GM19351 (cell line): ENCODE data around the gene IRF2BPL.
A peak's percentile ranks its signal among the peaks of the same experiment; 100 is the strongest.

Experiments
- ATAC-seq: cut with Tn5 transposase; IDR thresholded peaks from one replicate; pipeline ENCODE4 v1.9.1; 2021; ENCODE audit warnings: mild to moderate bottlenecking, moderate library complexity; ENCODE audit not compliant: unreplicated experiment

Gene IRF2BPL

DNA sequence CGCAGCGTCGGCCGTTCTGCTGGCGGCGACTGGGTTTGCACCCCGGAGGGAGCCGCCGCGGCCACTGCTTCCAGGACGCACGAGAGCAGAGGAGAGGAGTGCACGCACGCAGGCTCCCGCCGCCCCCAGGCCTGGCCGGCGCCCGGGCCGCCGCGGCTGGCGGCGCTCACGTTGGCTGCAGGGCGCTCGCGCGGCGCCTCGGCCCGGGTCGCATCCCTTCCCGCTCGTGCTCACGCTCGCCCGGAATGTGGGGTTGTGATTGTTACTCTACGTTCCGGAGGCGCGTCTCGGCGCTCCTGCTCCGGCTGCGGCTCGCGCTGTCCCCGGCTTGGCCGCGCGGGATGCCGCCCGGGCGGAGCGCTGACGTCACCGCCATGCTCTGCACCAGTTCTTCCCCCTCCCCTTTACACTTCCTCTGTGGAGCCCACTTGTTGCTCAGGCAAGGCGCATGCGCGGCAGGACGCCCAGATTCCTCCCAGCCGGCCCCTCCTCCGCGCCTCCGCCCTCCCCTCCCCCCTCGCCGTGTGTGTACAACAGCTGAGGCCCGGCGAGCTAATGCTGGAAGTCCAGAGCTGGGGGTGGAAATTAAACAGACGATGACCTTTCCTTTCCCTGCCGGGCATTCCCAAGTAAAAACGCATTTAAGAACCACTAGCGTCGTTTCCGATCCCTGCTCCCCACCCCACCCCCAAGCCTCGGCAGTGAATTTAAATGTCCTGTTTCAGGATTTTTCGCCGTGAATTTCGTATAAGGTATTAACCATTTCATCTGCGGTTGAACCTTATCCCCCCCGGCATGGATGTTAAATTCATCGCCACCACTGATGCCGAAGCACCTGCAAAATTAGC, at the start of gene IRF2BPL:
Gene IRF2BPL (minus strand): TSS at position 325 of the 848 bp plus-strand sequence. CDS start 916 bp downstream, outside the sequence.
- peak; percentile 74 for ATAC-seq

DNA sequence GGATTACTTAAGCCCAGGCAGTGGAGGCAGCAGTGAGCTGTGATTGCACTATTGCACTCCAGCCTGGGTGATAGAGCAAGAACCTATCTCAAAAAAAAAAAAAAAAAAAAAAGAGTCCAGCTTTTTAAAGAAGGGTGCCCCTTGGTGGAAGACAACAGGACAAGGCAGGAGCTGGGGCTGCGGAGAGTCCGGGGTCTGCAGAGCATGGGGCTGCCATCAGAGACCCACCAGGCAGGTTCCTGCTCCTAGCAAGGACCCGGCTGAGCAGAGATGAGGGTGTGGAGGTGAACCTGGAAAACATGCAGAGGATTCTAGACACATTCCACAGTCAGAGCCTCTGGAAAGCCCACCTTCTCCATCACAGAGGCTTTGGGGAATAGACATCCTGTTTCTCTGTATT, 48.5 kb upstream of the IRF2BPL start:
- no peak for ATAC-seq

DNA sequence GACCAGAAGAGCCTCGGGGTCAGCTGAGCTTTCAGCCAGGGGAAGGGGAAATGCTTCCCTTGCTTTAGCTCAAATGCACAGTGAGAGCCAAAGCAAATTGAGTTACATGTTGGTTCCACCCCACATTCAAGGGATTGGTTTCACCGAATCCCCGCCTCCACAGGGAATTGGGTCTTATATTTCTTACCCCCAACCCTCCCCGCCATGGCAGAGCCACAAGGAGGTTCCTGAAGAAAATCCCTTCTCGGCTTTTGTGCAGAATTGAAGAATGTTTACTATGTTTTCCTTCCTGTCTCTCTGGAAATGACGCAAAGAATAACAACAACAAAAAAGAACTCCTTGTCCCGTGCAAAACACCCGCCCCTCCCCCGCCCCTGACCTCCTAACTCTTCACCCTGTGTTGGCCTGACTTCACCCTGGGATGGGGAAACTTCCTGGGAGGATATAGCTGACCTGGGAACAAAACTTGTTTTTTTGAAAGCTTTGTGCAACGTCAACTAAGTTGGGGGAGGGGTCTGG, 47.7 kb upstream of the IRF2BPL start:
- no peak for ATAC-seq

DNA sequence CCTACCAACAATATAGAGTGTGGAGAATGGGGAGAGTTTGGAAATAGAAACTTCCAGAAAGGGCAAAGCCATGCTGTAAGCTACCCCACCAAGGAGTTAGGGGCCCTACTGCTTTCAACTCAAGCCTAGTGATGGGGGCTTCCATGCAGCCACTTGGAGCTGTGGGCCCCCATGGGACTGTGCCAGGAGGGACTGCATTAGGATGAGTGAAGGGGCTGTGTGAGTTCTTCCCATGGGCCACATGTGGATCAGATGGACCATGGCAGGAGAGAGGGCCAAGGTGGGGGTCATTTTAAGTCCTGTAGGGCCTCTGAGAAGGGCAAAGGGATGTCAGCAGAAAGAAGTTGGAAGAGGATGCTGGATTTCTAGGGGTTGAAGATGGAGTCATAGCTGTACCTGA, 46.5 kb upstream of the IRF2BPL start:
- ATAC-seq: no peak

DNA sequence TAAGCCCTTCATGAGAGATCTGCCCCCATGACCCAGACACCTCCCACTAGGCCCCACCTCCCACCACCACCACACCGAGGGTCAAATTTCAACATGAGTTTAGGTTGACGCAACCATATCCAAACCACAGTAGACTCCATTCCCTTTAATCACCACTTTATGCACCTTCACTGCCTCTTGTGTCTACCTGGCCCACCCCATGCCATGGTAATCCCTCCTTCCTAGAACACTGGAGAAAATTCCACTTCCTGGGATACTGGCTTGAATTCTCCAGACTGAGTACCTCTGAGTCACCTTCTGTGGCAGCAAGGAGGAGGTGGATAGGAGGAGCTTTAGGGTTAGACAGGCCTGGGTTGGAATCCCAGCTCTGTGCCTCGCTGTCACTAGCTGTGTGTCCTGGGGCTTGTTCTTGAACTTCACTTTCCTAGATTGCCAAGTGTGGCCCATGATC, 43.5 kb upstream of the IRF2BPL start:
- no peak for ATAC-seq

DNA sequence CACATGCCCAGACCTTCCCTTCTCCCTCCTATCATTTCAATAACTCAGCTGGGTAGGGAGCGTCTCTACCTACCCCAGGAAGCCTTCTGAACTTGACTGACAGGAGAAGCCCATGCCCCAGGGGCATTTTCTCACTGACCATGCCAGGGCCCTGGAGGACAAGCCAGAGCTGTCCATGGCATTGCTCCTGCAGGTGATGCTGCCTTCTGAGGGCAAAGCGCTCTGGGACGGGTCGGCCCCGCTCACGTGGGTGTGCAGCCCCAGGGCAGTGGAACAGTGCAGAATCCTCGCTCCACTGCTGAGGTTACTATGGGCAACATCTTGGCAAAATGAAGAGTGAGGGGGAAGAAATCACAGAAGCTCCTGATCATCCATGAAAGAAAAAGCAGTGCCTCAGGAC, 41.0 kb upstream of the IRF2BPL start:
- no peak for ATAC-seq

DNA sequence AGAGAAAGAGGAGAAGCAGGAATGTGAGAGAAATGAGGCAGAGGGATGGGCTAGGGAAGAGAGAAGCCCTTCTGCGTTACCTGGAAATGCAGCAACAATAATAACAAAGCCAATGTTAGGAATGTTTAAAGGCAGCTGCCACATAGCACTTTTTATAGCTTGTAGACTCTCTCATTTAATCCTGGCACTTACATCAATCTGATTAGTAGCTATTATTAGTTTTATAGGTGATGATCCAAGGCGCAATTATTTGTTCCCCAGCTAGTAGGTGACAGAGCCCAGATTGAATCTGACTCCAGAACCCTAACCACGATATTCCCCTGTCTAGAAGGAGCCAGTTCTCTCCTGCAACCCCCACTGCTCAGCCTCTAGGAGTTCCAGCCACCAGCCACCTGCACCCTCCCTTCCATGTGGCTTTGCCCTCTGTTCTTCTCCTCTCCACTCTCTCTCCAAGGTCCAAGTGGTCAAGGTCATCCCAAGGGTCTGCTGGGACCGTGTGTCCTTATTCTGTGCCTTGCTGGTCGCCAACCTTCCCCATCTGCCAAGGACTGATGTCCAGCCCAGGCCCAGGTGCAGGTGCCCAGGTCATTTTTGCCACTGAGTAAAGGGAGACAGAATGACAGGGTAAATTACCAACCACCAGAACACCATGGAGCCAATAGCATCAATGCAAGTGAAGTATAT, 40.2 kb upstream of the IRF2BPL start:
- ATAC-seq: no peak

DNA sequence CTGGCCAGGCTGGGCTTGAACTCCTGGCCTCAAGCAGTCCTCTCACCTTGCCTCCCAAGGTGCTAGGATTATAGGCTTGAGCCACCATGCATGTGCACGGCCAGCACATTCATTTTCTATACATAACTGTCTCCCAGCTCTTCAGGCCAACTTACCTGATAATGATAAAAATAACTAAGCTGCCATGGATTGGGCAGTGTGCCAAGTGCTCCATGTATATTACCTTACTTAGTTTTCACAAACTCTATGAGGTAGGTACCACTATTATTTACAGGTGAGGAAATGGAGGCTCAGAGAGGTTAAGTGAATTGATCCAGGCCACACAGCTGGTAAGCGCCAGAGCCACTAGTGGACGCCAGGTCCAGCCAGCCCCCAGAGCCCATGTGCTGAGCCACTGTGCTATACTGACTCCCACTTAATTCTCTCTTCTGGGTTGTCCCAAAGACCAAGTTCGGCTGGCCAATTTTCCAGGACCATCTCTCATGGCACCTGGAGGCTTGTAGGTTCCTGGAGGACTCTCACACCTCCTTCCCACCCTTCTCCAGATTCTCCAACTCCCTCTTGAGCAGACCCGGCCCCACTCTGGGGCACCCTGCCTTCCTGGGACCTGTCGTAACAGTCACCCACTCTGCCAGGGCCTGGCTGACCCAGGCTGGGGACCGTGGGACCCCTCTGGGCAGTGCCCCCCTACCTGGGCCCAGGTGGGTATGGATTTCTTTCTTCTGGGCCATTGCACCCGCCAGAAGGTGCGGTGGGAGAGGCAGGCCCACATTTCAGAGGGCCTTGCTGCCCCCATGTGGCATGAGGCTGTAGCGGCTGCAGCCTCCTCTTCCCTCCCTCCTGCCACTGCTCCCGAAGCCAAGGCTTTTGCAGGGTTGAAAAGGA, 39.4 kb upstream of the IRF2BPL start:
- ATAC-seq: peak; percentile 60

DNA sequence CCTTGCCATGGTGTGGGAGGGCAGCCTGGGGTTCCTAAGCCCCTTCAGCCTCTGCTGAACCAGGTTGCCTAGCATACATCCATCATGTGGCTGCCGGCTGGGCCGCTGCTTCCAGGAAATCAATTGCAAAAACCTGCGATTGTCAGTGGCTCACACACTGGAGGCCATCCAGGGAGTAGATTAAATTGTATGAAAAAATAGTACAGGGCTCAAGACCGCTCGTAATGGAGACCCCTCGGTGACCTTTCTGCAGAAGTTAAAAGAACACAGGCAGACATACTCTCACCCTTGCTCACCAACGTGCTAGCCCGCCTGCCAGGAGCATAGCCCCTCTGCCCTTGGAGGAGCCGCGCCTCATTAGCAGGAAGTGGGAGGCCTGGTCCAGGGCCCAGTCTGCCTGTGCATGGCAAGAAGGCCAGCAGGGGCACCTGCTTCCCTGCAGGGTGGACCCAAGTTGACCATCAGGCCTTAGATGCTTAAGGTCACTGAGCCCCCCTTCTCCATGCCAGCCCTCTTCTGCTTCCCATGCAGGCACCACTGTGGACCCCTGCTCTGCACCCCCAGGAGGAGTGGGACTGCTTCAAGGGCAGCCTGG, 38.2 kb upstream of the IRF2BPL start:
- no peak for ATAC-seq

DNA sequence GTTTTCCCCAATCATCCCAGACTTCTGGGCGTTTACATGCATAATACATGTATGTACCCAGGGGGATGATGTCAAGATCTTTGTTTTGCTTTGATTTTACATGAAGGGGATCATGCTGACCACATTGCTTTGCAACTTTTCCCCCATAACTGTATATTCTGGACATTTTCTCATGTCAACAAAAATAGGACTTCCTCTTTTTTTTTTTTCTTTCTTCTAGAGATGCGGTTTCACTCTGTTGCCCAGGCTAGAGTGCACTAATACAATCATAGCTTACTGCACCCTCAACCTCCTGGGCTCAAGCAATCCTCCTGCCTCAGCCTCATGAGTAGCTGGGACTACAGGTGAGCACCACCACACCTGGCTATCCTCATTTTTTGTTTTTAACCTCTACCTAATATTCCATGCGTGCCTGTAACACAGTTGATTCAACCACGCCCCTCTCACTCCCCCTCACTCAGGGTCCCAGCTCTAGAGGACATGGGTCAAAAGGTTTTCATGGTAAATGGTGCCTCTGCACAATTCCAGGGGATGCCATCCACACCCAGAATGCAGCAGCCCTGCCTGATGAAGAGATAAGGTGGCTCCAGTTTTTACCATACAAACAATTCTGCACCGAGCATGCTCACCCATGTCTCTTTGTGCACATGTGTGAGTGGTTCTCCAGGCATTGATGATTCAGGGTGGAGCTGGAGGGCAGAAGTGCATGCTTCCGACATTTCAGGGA, 37.5 kb upstream of the IRF2BPL start:
- ATAC-seq: peak; percentile 51

DNA sequence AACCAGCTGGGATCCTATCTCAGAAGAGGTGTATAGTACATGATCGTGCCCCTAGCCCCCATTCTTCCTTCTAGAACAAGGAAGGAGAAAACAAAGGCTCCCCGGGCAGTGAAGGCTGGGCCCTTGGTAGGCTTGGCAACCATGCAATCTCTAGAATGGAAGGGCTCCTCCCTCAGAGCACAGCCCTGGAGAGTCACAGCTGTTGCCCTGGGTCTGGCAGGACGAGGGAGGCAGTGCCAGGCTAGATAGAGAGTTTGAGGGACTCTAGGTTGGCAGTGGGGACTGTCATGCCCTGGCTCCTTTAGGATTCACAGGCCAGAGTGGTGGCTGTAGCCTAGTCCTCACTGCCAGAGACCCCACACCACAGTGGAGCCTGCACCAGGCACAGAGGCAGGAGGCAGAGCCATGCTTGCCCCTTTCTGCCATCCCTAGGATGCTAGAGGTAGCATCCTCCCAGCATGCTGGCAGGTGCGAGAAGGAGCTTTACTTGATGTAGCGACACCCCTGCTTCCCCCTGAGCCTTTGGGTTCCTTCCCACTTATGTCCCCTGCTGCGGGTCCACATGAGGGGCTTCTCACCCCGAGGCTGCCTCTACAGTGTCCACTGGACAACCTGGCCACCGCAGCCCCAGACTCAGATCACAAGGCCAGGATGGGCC, 36.1 kb upstream of the IRF2BPL start:
- no peak for ATAC-seq

DNA sequence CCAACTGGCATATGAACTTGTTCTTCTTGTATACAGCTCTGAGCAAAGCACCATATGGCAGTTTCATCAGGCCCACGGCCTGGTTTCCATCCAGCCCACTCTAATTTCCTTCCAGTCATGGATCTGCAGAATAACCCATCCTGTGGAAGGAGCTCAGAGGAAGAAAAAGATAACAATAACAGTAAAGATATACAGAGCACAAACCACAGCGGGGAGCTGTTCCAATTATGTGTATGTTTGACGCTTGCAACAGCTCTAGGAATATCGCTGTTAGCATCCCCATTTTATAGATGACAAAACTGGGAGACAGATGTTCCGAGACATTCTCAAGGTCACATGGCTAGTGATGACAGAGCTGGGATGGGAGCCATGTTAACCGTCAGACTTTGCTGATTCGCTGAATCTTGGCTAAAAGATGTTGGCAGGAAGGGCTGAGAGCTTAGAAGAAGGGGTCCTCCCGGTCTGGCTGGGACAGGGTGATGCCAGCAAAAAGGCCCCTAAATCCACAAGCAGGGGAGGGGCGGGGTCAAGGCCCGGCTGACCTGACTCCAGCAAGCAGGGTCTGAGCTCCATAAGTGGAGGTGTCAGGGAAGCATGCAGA, 35.2 kb upstream of the IRF2BPL start:
- no peak for ATAC-seq

DNA sequence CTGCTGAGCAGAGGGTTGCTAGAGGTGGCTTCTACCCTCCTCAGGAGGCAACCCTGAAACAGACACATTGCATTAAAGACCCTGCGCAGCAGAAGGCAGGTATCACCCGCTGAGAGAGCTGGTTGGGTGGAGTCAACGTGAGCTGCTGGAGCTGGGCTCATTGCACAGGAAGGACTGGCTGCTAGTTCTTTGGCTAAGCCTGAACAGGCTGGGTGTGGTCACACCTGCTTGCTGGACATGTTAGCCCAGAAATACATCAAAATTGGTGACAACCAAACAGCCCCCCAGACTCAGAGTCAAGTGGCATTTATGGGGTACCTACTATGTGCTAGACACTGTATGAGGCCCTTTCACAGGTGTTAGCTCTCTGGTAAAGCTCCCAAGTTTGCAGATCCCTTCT, 33.8 kb upstream of the IRF2BPL start:
- ATAC-seq: no peak

DNA sequence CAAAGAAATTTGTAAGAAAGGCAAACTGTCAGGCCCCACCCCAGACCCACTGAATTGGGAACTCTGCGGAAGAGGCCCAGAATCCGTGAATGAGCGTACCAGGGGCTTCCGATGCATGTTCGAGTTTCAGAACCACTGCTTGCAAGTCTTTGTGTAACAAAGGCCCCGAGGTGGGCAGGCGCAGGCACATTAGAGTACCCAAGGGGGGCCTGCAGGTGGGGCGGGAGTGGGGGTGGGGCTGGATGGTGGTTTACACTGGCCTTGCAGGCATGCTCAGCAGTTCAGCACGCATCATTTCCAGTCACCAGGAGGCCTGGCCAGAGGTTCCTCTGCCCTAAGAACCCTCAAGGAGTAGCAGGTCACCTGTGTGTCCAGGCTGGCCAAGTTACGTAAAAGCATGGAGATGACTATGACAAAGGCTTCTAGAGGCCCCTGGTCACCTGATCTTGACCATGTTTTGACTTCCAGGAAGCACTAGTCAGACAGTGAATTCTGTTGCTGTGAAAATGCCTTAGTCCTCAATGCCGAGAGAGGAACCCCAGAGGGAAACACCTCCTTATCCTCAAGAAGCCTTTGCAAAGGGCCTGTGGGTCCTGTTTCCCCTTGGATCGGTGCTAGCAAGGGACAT, 33.2 kb upstream of the IRF2BPL start:
- no peak for ATAC-seq

DNA sequence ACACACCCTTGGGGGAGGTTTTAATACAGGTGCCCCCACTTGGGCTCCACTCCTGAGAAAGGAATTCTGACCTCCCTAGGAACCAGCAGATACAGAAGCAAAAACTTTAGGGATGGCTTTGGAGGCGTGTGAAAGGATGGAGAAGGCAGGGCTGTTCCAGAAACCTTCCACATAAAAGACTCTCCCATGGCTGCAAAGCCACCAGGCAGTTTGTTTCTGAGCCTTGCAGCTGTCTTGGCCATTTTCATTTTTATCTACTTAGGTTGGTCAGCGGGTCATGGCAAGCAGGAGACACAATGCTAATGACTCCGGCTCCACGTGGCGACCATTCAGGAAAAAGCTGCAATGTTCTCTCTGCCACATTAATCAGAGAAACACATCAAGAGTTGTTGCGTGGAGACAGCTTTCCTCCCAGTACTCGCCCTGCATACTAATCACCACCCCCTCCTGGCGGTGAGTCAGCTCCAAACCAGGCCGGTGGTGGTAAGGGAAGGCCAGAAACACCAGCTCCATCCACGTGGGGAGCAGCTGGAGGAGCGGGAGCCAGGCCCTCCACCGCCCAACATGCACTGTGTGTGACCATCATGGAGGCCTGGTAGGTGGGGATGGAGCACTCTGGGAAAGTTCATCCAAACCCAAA, 30.9 kb upstream of the IRF2BPL start:
- no peak for ATAC-seq

DNA sequence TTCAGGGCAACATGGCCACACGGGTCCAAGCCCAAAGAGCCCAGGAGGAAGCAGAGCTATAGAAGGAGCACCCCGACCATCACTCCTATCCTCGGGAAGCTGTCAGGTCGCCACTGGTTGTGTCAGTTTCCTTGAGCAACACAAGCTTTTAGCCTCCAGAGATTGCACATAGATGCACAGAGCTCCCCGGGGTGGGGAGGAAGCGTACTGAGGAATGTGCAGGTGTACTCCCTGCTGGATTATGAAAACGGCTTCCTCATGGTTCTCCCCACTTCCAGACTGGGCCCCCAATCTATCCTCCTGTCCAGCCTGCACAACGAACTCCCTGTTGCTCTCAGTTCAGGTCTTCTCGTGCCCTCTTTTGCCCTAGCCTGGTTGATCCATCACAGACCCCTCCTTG, 30.3 kb upstream of the IRF2BPL start:
- ATAC-seq: no peak

DNA sequence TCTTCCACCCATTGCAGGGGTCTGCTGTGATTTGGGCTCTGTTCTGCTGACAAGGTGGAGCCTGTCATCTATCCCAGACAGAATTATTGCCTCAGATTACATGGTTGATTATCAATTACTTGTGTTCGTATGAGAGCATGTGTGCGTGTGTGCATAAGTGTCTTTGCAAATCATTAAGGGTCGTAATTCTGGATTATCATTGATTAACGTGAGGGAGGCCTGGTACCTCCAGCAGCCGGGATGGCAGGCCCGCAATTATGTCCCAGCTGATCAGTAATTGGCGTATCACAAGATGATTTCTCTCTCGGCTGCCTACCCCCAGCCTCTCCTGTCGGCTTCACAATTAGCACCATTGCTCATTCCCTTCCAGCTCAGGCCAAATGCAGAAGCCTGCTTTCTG, 29.6 kb upstream of the IRF2BPL start:
- ATAC-seq: no peak

DNA sequence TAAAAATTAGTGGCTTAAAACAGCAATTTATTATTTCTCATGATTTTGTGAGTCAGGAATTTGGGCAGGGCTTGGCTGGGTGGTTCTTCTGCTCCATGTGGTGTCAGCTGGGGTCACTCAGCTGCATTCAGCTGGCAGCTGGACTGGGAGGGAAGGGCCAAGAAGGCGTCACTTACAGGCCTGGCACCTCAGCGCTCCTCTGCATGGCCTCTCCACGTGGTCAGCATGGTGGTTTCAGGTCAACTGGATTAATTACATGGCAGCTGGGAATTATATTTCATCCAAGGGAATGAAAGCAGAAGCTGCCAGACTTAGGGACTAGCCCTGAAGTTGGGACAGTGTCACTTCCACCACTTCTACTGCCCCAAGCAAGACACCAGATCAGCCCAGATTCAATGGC, 27.5 kb upstream of the IRF2BPL start:
- no peak for ATAC-seq
